ENCODE results near the gene VEPH1. TPM values are rescaled to one million over a fixed set of nuclear protein-coding genes. Genes with fewer than 3 reads are reported as not detected.
"Not testable (repeated sequence)": the region's sequence is repeated elsewhere in the genome, so short reads cannot be mapped to it uniquely, and the experiment has no call there.

VEPH1 gene
- polyA plus RNA-seq, 4 donors = 48.9 to 67.8 (median 61.3) TPM

DNA sequence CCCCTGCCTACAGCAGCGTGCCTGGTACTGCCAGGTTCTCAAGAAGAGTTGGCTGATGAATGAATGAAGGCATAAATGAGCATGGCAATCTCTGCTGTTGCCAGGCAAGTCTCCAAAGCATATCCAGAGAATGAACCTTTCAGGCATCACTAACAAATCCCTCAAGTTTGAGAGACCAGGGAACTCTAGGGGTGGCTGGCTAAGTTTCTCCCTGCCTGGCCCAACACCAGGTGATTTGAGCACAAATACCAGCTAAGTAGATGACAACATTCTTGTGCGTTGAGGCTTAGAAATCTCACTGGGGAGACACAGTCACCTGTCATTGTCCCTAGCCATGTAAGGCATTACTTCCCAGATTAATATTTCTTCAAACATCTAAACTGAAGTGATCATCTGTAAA, 147.9 kb downstream of the VEPH1 start:
- no peak for DNase-seq (ENCODE audit: low read depth in 4 of 4, low spot score in 3 of 4)

DNA sequence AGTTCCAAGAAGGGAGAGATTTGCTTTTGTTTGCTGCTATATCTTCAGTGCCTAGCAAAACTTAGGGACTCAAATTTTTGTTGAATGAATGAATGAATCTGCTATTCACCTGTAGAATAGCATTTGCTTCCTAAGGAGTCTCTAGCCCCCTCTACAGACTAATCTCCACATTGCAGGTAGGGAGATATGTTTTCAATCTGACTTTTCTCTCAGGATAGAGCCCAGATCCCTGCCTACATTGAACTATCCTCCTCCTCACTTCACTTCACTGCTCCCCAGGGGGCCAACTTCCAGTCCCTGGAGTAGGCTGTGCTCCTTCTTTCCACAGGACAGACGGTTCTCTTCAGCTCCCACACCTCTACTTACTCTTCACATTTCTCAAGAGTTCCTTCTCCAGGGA, 148.5 kb downstream of the VEPH1 start:
- DNase-seq (ENCODE audit: low read depth in 4 of 4, low spot score in 3 of 4) = no peak

DNA sequence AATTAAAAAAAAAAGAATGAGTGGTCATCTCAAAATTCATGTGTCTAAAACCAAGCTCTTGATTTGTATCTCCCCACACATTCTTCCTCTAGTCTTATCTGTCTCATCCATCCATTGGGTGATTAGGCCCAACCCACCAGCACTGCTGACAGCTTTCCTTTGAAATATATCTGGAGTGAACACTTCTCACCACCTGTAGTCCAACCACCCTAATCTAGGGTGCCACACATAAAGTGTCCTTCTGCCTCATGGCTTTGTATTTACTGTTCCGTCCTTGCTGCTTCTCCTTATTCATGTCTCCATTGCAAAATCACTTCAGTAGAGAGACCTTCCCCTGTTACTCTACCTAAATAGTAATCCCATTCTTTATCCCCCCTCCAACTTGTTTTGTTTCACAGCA, 149.0 kb downstream of the VEPH1 start:
- DNase-seq (ENCODE audit: low read depth in 4 of 4, low spot score in 3 of 4) = no peak

DNA sequence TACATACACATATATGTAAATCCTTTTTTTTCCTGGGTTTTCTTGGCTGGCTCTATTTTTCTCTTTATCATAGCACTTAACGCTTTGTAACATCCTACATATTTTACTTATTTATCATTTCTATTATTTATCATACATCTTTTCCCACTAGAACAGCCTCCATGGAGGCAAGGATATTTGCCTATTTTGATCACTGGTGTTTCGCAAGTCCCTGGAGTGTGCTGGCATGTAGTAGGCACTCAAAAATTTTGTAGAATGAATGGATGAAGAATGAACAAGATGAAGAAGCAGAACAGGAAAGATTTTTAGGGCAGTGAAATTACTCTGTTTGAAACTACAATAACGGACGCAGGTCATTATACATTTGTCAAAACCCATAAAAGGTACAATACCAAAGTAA, 149.6 kb downstream of the VEPH1 start:
- no peak for DNase-seq (ENCODE audit: low read depth in 4 of 4, low spot score in 3 of 4)

DNA sequence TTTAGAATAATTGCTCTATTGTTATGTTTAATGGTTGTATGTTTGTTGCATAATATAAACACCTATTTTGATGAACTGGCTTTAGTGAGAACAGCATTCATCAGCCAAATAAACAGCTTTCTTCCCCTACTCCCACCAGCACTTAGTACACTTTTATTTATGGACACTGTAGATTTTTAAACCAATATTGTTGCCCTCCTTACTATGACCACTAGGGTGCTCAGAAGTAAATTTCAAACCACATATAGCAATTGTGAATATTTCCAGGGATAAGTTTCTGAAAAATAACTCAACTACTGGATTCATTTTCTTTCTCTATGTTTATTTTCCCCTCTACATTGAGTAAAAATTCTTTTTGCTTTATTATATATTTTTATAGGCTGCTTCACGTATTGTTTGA, 151.2 kb downstream of the VEPH1 start:
- DNase-seq (ENCODE audit: low read depth in 4 of 4, low spot score in 3 of 4) = no peak

DNA sequence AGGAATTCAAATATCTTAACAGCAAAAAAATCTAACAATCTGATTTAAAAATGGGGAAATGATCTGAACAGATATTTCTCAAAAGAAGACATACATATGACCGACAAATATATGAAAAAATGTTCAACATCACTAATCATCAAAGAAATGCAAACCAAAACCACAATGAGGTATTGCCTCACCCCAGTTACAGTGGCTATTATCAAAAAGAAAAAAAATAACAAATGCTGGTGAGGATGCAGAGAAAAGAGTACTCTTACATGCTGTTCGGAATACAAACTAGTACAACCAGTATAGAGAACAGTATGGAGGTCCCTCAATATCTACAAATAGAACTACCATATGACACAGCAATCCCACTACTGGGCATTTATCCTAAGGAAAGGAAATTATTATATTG, 152.6 kb downstream of the VEPH1 start:
- not testable (repeated sequence) for DNase-seq (ENCODE audit: low read depth in 4 of 4, low spot score in 3 of 4)

DNA sequence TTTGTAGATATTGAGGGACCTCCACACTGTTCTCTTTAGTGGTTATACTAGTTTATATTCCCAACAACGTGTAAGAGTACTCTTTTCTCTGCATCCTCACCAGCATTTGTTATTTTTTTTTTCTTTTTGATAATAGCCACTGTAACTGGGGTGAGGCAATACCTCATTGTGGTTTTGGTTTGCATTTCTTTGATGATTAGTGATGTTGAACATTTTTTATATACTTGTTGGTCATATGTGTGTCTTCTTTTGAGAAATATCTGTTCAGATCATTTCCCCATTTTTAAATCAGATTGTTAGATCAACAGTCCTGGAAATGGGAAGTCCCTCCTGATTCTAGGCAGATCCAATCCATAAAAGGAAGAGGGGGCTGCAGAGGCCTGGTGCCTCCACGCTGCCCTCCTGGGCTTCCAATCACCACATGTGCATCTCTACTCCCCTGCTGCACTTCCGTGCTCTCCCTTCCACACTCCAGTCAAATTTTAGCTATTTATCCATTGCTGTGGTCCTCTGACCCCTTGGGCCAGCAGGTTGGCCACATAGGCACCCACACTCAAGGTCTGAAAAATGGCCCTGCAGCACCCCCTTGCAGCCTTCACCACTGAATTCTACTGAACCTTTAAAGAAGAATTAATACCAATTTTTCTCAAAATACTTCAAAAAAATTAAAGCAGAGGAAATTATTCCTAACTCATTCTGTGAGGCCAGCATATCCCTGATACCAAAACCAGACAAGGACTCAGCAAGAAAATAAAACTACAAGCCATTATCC, 154.7 kb downstream of the VEPH1 start:
- DNase-seq (ENCODE audit: low read depth in 4 of 4, low spot score in 3 of 4) = not testable (repeated sequence)

DNA sequence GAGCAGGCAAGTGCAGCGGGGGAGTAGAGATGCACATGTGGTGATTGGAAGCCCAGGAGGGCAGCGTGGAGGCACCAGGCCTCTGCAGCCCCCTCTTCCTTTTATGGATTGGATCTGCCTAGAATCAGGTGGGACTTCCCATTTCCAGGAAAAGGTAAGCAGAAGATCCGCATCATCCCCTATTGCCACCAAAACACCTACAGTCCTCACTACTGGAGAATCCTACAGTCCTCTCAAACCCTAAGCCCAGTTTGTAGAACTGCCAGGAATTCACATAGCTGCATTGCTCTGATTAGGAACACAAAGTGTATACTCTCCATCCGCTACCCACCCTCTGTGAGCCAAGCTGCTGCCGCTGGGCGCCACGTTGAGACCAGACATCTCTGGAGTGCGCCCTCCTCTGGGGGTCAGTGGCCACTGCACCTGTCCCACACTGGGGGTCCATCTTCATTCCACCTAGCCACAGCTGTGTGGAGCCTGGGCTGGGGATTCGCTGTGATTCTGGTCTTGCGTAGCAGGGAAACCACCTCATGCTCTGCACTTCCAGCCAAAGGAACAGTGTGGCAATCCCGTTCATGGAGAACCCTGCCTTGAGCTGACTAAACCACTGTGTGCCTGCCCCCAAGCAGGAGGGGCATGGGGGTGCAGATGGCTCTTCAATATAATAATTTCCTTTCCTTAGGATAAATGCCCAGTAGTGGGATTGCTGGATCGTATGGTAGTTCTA, 155.5 kb downstream of the VEPH1 start:
- no peak for DNase-seq (ENCODE audit: low read depth in 4 of 4, low spot score in 3 of 4)

DNA sequence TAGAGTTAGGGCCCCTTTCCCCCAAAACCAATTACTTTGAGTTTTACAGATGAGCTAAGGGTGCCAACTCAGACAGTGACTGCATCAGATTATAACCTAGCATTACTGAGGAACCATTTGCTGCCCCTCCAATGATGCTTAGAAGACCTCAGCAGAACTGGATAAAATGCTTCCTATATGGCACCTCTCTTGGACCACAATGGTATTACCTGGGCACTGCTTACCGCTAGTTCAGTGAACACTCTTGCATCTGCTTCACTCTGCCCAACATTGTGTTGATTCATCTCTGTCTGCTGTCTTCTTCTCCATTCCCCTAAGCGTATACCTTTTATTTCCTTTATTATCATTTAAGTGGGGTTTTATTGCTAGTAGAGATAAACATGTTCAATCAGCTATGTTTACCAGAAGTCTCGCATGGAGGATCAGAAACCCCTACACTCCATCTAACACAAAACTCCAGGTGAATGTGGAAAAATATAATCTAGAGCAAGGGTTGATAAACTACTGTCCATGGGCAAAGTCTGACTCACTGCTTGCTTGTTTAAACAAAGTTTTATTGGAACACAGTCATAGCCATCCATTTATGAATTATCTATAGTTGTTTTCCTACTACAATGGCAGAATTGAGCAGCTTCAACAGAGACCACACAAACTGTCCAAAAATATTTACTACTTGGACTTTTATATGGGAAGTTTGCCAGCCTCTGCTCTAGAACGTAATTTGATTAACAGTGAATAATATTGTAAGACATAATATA, 166.8 kb downstream of the VEPH1 start:
- no peak for DNase-seq (ENCODE audit: low read depth in 4 of 4, low spot score in 3 of 4)

DNA sequence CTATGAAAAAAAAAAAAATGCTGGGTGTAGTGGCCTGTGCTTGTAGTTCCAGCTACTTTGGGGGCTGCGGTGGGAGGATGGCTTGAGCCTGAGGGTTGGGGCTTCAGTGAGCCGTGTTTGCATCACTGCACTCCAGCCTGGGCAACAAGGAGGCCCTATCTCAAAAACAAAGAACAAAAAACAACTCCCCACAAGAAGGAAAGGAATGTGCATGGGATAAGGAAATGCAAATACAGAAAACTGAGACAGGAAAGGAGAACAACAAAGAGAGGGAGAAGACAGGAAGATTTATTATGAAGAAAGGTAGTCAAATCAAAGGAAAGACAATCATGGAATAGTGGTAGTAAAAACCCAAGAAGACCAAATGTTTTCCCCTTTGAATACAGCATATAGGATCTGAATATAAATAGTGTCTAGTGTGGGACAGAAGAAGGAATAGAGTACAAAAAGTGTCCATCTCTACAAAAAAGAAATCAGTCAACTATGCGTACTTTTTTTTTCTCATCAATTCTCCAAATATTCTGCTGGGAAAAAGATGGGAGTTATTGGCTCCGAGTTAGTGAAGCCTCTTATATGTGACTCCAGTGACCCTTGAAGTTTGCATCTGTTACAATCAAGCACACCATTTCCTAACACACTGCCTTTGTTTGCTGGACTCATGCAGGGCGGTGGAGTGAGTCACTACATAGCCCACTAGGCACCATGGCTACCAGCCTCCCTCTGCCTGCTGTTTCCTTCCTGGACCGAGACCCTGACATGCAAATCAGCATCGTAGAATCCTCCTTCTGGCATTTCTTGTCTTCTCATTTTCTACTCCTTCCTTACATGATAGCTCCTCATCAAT, 167.8 kb downstream of the VEPH1 start:
- DNase-seq (ENCODE audit: low read depth in 4 of 4, low spot score in 3 of 4) = no peak

DNA sequence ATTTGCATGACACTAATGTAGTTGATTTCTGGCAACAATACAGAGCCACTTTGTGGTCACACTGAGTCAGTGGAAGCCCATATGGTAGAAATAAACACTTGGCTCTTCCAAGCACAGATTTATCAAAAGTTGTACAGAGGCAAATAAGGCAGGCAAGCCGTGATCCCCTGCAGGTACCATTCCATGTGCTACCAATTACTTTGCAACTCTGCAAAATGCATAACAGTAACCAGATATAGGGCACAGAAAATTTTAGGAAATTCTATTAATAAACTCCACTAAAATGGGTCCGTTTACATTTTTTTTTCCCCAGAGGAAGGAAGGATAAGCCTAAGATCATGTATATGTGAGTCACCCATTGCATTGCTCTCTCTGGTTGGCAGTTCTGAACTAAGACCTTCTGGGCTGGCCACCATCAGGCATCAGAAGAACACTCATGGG, 169.6 kb downstream of the VEPH1 start:
- no peak for DNase-seq (ENCODE audit: low read depth in 4 of 4, low spot score in 3 of 4)

DNA sequence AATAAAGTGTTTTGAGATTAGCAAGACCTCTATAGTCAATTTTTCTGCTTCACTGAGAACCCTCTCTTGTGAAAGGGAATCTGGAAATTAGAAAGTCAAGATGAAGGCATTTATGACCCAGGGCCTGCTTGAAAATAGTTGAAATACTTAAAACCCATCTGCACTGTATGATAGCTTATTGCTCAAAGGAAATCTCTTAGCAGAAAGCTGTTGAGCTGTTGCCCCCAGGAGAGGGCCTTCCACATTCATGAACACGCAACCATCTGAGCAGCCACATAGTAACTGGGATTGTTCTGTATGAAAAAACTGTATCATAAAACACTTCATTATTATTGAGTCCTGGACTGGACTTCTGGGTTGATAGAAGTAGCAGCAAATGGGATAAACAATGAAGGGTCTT, 173.0 kb downstream of the VEPH1 start:
- no peak for DNase-seq (ENCODE audit: low read depth in 4 of 4, low spot score in 3 of 4)

DNA sequence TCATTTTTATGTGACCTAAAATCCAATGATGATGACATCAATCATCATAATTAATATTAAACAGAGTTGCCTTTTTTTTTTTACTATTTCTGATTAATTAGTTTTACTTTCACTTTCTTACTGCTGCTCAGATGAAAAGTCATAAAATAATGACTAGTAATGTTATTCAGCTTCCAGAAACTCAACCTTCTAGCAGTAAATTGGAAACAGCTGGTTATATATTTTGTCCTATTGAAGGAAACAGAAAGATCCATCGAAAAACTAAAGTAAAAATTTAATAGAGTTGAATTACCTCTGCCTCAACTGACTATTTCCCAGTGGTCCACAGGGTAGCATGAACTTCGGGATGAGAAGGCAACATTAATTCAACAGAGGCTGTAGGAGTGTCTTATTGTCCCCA, 173.7 kb downstream of the VEPH1 start:
- no peak for DNase-seq (ENCODE audit: low read depth in 4 of 4, low spot score in 3 of 4)

DNA sequence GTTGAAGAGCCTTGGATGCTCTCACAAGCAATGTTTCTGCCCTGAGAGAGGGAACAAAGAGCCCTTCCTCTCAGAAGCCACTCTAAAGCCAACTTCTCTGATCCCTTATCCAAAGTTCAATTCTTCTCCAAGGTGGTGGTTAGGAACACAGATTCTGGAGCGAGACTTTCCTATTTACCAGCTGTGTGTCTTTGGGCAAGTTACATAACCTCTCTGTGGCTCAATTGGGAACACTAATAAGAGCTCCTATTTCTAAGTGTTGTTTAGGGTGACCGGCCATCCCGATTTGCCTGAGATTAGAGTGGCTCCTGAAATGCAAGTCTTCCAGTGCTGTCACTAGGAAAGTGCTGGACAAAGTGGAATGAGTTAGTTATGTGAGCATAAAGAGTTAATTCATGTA, 175.4 kb downstream of the VEPH1 start:
- DNase-seq (ENCODE audit: low read depth in 4 of 4, low spot score in 3 of 4) = no peak

DNA sequence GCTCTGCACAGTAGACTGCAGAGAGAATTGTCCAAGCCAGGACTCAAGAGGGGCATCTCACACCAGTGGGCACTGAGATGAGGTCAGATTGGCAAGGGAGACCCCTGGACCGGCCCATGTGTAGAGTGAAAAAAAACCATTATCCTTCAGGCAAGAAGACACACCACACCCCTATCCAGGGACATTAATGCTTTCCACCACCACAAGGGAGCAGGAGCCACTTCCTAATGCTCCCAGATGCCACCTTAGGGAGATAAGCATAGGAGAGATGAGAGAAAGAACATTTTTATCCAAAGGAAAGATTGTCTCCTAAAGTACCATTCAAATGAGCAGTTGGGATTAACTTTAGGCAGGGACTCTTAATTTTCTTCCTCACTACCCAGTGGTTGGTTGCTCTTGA, 176.2 kb downstream of the VEPH1 start:
- DNase-seq (ENCODE audit: low read depth in 4 of 4, low spot score in 3 of 4) = no peak

DNA sequence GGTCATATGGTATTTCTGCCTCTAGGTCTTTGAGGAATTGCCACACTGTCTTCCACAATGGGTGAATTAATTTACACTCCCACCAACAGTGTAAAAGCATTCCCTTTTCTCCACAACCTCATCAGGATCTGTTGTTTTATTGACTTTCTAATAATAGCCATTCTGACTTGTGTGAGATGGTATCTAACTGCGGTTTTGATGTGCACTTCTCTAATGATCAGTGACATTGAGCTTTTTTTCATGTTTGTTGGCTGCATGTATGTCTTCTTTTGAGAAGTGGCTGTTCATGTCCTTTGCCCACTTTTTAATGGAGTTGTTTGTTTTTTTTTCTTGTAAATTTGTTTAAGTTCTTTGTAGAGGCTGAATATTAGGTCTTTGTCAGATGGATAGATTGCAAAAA, 178.3 kb downstream of the VEPH1 start:
- not testable (repeated sequence) for DNase-seq (ENCODE audit: low read depth in 4 of 4, low spot score in 3 of 4)

DNA sequence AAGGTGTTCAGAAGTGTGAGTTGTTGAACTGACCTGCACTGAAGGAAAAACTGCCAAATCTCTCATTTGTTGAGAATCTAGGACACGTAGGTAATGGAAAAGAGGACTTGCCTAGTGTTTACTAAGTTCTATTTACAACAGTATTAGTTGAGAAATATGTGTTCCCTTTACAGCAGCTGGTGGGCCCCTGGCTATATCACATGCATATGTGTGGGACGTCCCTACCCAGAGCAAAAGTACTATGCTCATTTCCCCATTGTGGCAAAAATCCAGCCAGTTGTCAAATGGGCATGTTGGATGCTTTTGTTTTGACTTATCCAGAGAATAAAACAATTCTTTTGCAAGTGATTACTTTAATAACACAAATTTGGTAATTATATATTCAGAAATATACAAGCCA, 179.9 kb downstream of the VEPH1 start:
- no peak for DNase-seq (ENCODE audit: low read depth in 4 of 4, low spot score in 3 of 4)

DNA sequence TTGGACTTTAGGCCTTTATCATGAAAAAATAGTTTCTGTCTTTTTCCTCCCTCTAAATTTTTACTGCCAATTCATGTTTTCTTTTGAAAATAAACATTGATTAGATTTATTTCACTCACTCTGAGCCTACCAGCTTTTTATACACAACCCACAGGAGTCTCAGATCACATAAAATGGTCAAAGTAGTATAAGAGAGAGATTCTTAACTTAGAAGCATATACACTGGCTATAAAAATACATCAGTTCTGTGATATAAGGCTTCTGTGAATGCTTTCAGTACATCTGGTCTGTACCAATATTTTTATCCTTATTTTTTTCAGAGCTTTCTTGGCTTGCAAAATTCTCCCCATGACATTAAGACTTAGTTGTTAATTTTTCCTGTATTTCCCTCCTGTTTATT, 183.5 kb downstream of the VEPH1 start:
- DNase-seq (ENCODE audit: low read depth in 4 of 4, low spot score in 3 of 4) = no peak

DNA sequence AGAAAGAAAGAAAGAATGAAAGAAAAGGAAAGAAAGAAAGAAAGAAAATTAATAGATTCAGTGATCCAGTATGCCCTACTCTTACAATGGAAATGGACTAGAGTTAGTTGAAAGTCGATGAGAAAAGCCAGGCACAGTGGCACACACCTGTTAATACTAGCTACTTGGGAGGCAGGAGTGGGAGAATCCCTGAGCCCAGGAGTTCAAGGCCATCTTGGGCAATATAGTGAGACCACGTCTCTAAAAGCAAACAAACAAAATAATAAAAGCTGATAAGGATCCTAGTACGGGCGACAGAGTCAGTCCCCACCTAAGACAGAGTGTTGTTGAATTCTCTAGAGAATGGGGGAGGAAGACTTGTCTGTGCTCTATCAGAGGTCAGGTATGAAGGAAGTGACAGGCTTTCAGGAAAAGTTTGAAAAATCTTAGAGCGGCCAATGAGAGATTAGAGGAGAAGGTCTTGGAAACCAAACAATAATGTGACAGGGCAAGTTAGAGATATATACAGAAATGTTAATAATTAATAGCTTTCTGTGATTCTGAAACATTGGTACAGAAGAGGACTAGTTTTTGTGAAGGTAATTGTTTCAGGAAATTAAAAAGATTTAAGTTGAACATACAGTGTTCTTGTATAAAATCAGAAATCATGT, 184.5 kb downstream of the VEPH1 start:
- no peak for DNase-seq (ENCODE audit: low read depth in 4 of 4, low spot score in 3 of 4)

DNA sequence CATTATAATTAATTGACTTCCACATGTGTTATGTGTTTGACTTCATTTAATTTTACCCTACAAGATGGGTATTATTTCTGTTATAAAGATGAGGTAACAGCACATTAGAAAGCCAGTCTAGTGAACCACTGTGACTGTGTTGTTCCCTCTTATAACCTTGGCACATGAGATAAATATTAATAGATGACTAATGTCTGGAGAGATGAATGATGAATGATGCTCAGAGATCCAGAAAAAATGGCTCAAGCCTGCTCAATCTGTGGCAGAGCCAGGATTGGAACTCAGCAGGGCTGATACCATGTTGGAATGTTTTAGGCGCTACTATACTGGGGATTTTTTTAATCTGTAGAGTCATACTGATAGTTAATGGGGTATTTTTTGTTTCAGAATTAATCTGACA, 185.3 kb downstream of the VEPH1 start:
- no peak for DNase-seq (ENCODE audit: low read depth in 4 of 4, low spot score in 3 of 4)

Data from right renal pelvis (tissue), 4 donors.